HepG2 (cell line): ENCODE measurements around the gene SKI. TPM values are rescaled to one million over a fixed set of nuclear protein-coding genes. Genes with fewer than 3 reads are reported as not detected.
A peak's percentile ranks its signal among the peaks of the same experiment; 100 is the strongest.

Experiments
- ARID2 ChIP-seq: sonication (generic); formaldehyde crosslinking; IDR thresholded peaks from 2 replicates; pipeline ENCODE4 v1.8.1; 2022; ENCODE audit warnings: mild to moderate bottlenecking, missing genetic modification reagents, borderline replicate concordance
- ATF4 ChIP-seq, 2 experiments: fragments of 450-650 bp in 1 of 2; sonication (generic) in 1 of 2; formaldehyde crosslinking; IDR thresholded peaks; 2 replicates each; pipeline versions ENCODE4 v1.5.0 to v1.8.0; 2020 to 2022; ENCODE audit warnings: mild to moderate bottlenecking in 1 of 2, missing genetic modification reagents in 1 of 2
- CCDC6 ChIP-seq: sonication (generic); formaldehyde crosslinking; IDR thresholded peaks from 2 replicates; pipeline ENCODE4 v1.8.1; 2022; ENCODE audit warnings: mild to moderate bottlenecking, missing genetic modification reagents, moderate library complexity
- CREM ChIP-seq, 2 experiments: sonication (generic) in 1 of 2; formaldehyde crosslinking in 1 of 2; IDR thresholded peaks; 2 replicates each; pipeline versions ENCODE4 v1.4.0 to v1.6.1; 2016 to 2020; ENCODE audit warnings: antibody characterized with exemption in 1 of 2, mild to moderate bottlenecking in 1 of 2, missing genetic modification reagents in 1 of 2
- CSRNP2 ChIP-seq: sonication (generic); formaldehyde crosslinking; conservative IDR thresholded peaks from 2 replicates; pipeline ENCODE4 v1.8.0; 2022; ENCODE audit warnings: low read depth, missing genetic modification reagents
- DZIP1 ChIP-seq: sonication (generic); formaldehyde crosslinking; IDR thresholded peaks from 2 replicates; pipeline ENCODE4 v1.5.0; 2020; ENCODE audit warnings: mild to moderate bottlenecking, missing genetic modification reagents
- FOXK2 ChIP-seq: fragments of 450-650 bp; IDR thresholded peaks from 2 replicates; pipeline ENCODE4 v1.6.1; 2016
- KAT2B ChIP-seq: fragments of 150-350 bp; IDR thresholded peaks from 2 replicates; pipeline ENCODE4 v1.6.1; 2014; ENCODE audit warnings: low read depth, low read length, borderline replicate concordance
- MAZ ChIP-seq, 2 experiments: sonication (generic) in 1 of 2; formaldehyde crosslinking in 1 of 2; IDR thresholded peaks; 2 replicates each; pipeline versions ENCODE4 v1.5.0 to v1.6.1; 2012 to 2020; ENCODE audit warnings: low read depth in 2 of 2, mild to moderate bottlenecking in 2 of 2, borderline replicate concordance in 1 of 2, improper control_type of control experiment in 1 of 2, low read length in 1 of 2, missing genetic modification reagents in 1 of 2, moderate library complexity in 1 of 2
- PHF8 ChIP-seq: sonication (generic); formaldehyde crosslinking; IDR thresholded peaks from 2 replicates; pipeline ENCODE4 v1.5.0; 2020; ENCODE audit warnings: missing genetic modification reagents
- TEAD2 ChIP-seq: sonication (generic); formaldehyde crosslinking; IDR thresholded peaks from 2 replicates; pipeline ENCODE4 v1.9.0; 2021; ENCODE audit warnings: missing genetic modification reagents
- TRAFD1 ChIP-seq: sonication (generic); formaldehyde crosslinking; IDR thresholded peaks from 2 replicates; pipeline ENCODE4 v1.5.1; 2020; ENCODE audit warnings: missing genetic modification reagents, mild to moderate bottlenecking, borderline replicate concordance
- ZBTB14 ChIP-seq: sonication (generic); formaldehyde crosslinking; IDR thresholded peaks from 2 replicates; pipeline ENCODE4 v1.4.0; 2020; ENCODE audit warnings: missing genetic modification reagents
- ZFY ChIP-seq: sonication (generic); formaldehyde crosslinking; IDR thresholded peaks from 2 replicates; pipeline ENCODE4 v1.4.0; 2020; ENCODE audit warnings: missing genetic modification reagents
- ZNF180 ChIP-seq: sonication (generic); formaldehyde crosslinking; IDR thresholded peaks from 2 replicates; pipeline ENCODE4 v1.4.0; 2020; ENCODE audit warnings: low read depth, missing genetic modification reagents, borderline replicate concordance
- ZNF484 ChIP-seq: sonication (generic); formaldehyde crosslinking; IDR thresholded peaks from 2 replicates; pipeline ENCODE4 v1.5.1; 2020; ENCODE audit warnings: mild to moderate bottlenecking, low read depth, missing genetic modification reagents, borderline replicate concordance
- ZNF530 ChIP-seq: sonication (generic); formaldehyde crosslinking; IDR thresholded peaks from 2 replicates; pipeline ENCODE4 v1.5.0; 2020; ENCODE audit warnings: low read depth, mild to moderate bottlenecking, missing genetic modification reagents
- ZNF607 ChIP-seq: sonication (generic); formaldehyde crosslinking; IDR thresholded peaks from 2 replicates; pipeline ENCODE4 v1.5.1; 2020; ENCODE audit warnings: missing genetic modification reagents, mild to moderate bottlenecking, borderline replicate concordance
- ZNF652 ChIP-seq: IDR thresholded peaks from 2 replicates; pipeline ENCODE4 v1.6.1; 2016; ENCODE audit warnings: low read depth, borderline replicate concordance
- ZNF660 ChIP-seq: sonication (generic); formaldehyde crosslinking; IDR thresholded peaks from 2 replicates; pipeline ENCODE4 v1.5.1; 2020; ENCODE audit warnings: mild to moderate bottlenecking, low read depth, missing genetic modification reagents, borderline replicate concordance
- polyA plus RNA-seq, 8 experiments: library from polyadenylated mRNA; depleted of rRNA in 3 of 8; stranded (reverse) in 7 of 8; unstranded in 1 of 8; fragments of >200 nt; fragmentation: Illumina TruSeq in 4 of 8; extraction: Trizol in 4 of 8; gene quantifications; 2 replicates each; pipeline versions ENCODE4 v1.2.1 to v1.2.3, GENCODE V29; 2011 to 2016; ENCODE audit warnings: low read depth in 4 of 8, missing spikeins in 1 of 8, mixed read lengths in 1 of 8; ENCODE audit not compliant: insufficient read depth in 1 of 8
- total RNA-seq, 5 experiments: library from RNA; depleted of rRNA; stranded (reverse); fragments of >200 nt; fragmentation: Illumina TruSeq; extraction: Trizol; gene quantifications; 2 replicates each; pipeline ENCODE4 v1.2.3, GENCODE V29; 2016; ENCODE audit warnings: low read depth in 1 of 5

SKI gene
- total and polyA plus RNA-seq, 2 of the 13 experiments (the other 11 are each of a cell fraction or from before 2014, with no cell fraction given) = 4.7 to 6.9 TPM

- TF ChIP-seq DZIP1 (CRISPR knock-in tag) (no peak), ATF4 (CRISPR knock-in tag; IDR thresholded peaks at IDR 0.05) (0 out of 4 replicates have a peak, but pooled peaks of 1 of the 2 experiments have one; percentile 51), ZNF652 (CRISPR knock-in tag) (no peak), CCDC6 (CRISPR knock-in tag) (0 out of 2 replicates have a peak, but pooled peaks have one; percentile 21), ZNF180 (CRISPR knock-in tag) (no peak), MAZ (IDR thresholded peaks at IDR 0.05; ENCODE audit: borderline replicate concordance, low read depth, low read length) (no peak), MAZ (CRISPR knock-in tag; IDR thresholded peaks at IDR 0.05; ENCODE audit: low read depth) (no peak; the same call in 1 of the 2 replicates), ZNF530 (CRISPR knock-in tag) (no peak), ZNF660 (CRISPR knock-in tag) (no peak), CREM (IDR thresholded peaks at IDR 0.05) (peak; percentile 79; the same call in 1 of the 2 replicates), CREM (CRISPR knock-in tag; IDR thresholded peaks at IDR 0.05) (no peak), FOXK2 (no peak), ZFY (CRISPR knock-in tag) (no peak), ZNF484 (CRISPR knock-in tag) (no peak), CSRNP2 (CRISPR knock-in tag) (no peak), TRAFD1 (CRISPR knock-in tag) (no peak), TEAD2 (no peak), ZNF607 (no peak), PHF8 (CRISPR knock-in tag) (no peak), ZBTB14 (CRISPR knock-in tag) (no peak), ARID2 (CRISPR knock-in tag) (no peak), KAT2B (no peak)
Measured at GRCh38 chr1:2232255-2232915, 4.3 kb downstream of the SKI start (continued).
